Measurements from ENCODE around the gene ERBB2. TPM values are rescaled to one million over a fixed set of nuclear protein-coding genes. Genes with fewer than 3 reads are reported as not detected.

The ERBB2 gene
- total and polyA plus RNA-seq, 2 experiments from 2014 or later = 30.3 to 55.4 TPM

- H3K9me2 ChIP-seq (ENCODE audit: insufficient read depth) = no peaks in the 10 kb centered on the region
- H2AFZ ChIP-seq = no peak overlapping the region
- TF ChIP-seq EZH2 (IDR thresholded peaks at IDR 0.05; ENCODE audit: insufficient read depth, poor library complexity, severe bottlenecking) = no peak
- TF ChIP-seq EZH2phosphoT487 (IDR thresholded peaks at IDR 0.05; ENCODE audit: insufficient read depth, low read depth) = no peak
- no peaks in the 10 kb centered on the region for H3K36me3 ChIP-seq (ENCODE audit: low read depth)
- no peaks in the 10 kb centered on the region for H4K20me1 ChIP-seq (ENCODE audit: insufficient read depth)
- no peaks in the 10 kb centered on the region for H3K4me1 ChIP-seq (ENCODE audit: insufficient read depth)
- H3K9me3 ChIP-seq (ENCODE audit: low read depth) = no peaks in the 10 kb centered on the region
- DNase-seq = no peak
- H3K9ac ChIP-seq = no peak overlapping the region
- H3K27me3 ChIP-seq (replicated peaks; ENCODE audit: insufficient read depth) = peaks cover 12% of the 10 kb centered on the region; the same call in 1 of the 2 replicates
- no peak overlapping the region for H3K27ac ChIP-seq
- 83 to 90% methylated on average over 8 of the region's 8 CpGs for WGBS, 2 experiments (ENCODE audit: low coverage in 1 of 2, low lambda C conversion rate in 2 of 2, missing lambda C conversion rate in 2 of 2)
- H3K4me3 ChIP-seq = no peak overlapping the region
- H3K79me2 ChIP-seq (ENCODE audit: insufficient read depth) = no peaks in the 10 kb centered on the region
- in situ Hi-C loops (cut with MboI) = no loop called here
- H3K4me2 ChIP-seq (ENCODE audit: unreplicated experiment) = no peak overlapping the region
- H3F3A ChIP-seq (ENCODE audit: insufficient read depth) = no peaks in the 10 kb centered on the region
These were observed 37.9 kb upstream of the ERBB2 start for GRCh38 chr17:39661744-39662541.

- no peak for TF ChIP-seq EZH2 (IDR thresholded peaks at IDR 0.05; ENCODE audit: insufficient read depth, poor library complexity, severe bottlenecking)
- no peak for TF ChIP-seq EZH2phosphoT487 (IDR thresholded peaks at IDR 0.05; ENCODE audit: insufficient read depth, low read depth)
- H2AFZ ChIP-seq = no peak overlapping the region
These were observed 37.1 kb upstream of the ERBB2 start for GRCh38 chr17:39662551-39663339.

GRCh38 chr17:39663340-39663687, 36.5 kb upstream of the ERBB2 start:
- Histone ChIP-seq H3K9me3 (ENCODE audit: low read depth) (no peaks in the 10 kb centered on the region), H3K36me3 (ENCODE audit: low read depth) (no peaks in the 10 kb centered on the region), H3K4me1 (ENCODE audit: insufficient read depth) (no peaks in the 10 kb centered on the region), H3K4me2 (ENCODE audit: unreplicated experiment) (no peak overlapping the region), H3K79me2 (ENCODE audit: insufficient read depth) (no peaks in the 10 kb centered on the region), H3K9ac (no peak overlapping the region), H3K9me2 (ENCODE audit: insufficient read depth) (no peaks in the 10 kb centered on the region), H3F3A (ENCODE audit: insufficient read depth) (no peaks in the 10 kb centered on the region), H3K4me3 (no peak overlapping the region), H3K27ac (no peak overlapping the region), H4K20me1 (ENCODE audit: insufficient read depth) (no peaks in the 10 kb centered on the region), H2AFZ (no peak overlapping the region), H3K27me3 (replicated peaks; ENCODE audit: insufficient read depth) (peaks cover 18% of the 10 kb centered on the region; the same call in 1 of the 2 replicates)
- in situ Hi-C loops (cut with MboI) = no loop called here
- WGBS, 2 experiments (ENCODE audit: low coverage in 1 of 2, low lambda C conversion rate in 2 of 2, missing lambda C conversion rate in 2 of 2) = 61 to 66% methylated on average over 3 to 4 of the region's 4 CpGs
- no peak for DNase-seq
- no peak for TF ChIP-seq EZH2phosphoT487 (IDR thresholded peaks at IDR 0.05; ENCODE audit: insufficient read depth, low read depth)
- no peak for TF ChIP-seq EZH2 (IDR thresholded peaks at IDR 0.05; ENCODE audit: insufficient read depth, poor library complexity, severe bottlenecking)

More at GRCh38 chr17:39662551-39663339, 37.1 kb upstream of the ERBB2 start:
- no peak for DNase-seq
- no peak overlapping the region for H3K4me2 ChIP-seq (ENCODE audit: unreplicated experiment)
- H3K27ac ChIP-seq = no peak overlapping the region
- no peaks in the 10 kb centered on the region for H3K79me2 ChIP-seq (ENCODE audit: insufficient read depth)
- 85 to 86% methylated on average over 22 of the region's 22 CpGs for WGBS, 2 experiments (ENCODE audit: low coverage in 1 of 2, low lambda C conversion rate in 2 of 2, missing lambda C conversion rate in 2 of 2)
- H3K9me3 ChIP-seq (ENCODE audit: low read depth) = no peaks in the 10 kb centered on the region
- no peaks in the 10 kb centered on the region for H3K36me3 ChIP-seq (ENCODE audit: low read depth)
- no peaks in the 10 kb centered on the region for H3K4me1 ChIP-seq (ENCODE audit: insufficient read depth)
- no peaks in the 10 kb centered on the region for H3F3A ChIP-seq (ENCODE audit: insufficient read depth)
- H3K27me3 ChIP-seq (replicated peaks; ENCODE audit: insufficient read depth) = peaks cover 17% of the 10 kb centered on the region; the same call in 1 of the 2 replicates
- H3K9ac ChIP-seq = no peak overlapping the region
- H4K20me1 ChIP-seq (ENCODE audit: insufficient read depth) = no peaks in the 10 kb centered on the region
- no peaks in the 10 kb centered on the region for H3K9me2 ChIP-seq (ENCODE audit: insufficient read depth)
- in situ Hi-C loops (cut with MboI) = no loop called here
- no peak overlapping the region for H3K4me3 ChIP-seq

GRCh38 chr17:39663688-39664580, 35.9 kb upstream of the ERBB2 start:
- H3K9me3 ChIP-seq (ENCODE audit: low read depth) = no peaks in the 10 kb centered on the region
- no peak overlapping the region for H3K4me2 ChIP-seq (ENCODE audit: unreplicated experiment)
- WGBS, 2 experiments (ENCODE audit: low coverage in 1 of 2, low lambda C conversion rate in 2 of 2, missing lambda C conversion rate in 2 of 2) = 37 to 43% methylated on average over 11 to 17 of the region's 17 CpGs
- TF ChIP-seq EZH2 (IDR thresholded peaks at IDR 0.05; ENCODE audit: insufficient read depth, poor library complexity, severe bottlenecking) (no peak), EZH2phosphoT487 (IDR thresholded peaks at IDR 0.05; ENCODE audit: insufficient read depth, low read depth) (no peak)
- no peak overlapping the region for H3K4me3 ChIP-seq
- H3K27ac ChIP-seq = no peak overlapping the region
- H3K4me1 ChIP-seq (ENCODE audit: insufficient read depth) = no peaks in the 10 kb centered on the region
- H3K9ac ChIP-seq = no peak overlapping the region
- H3F3A ChIP-seq (ENCODE audit: insufficient read depth) = no peaks in the 10 kb centered on the region
- H3K9me2 ChIP-seq (ENCODE audit: insufficient read depth) = no peaks in the 10 kb centered on the region
- peak; percentile 48 for DNase-seq
- H2AFZ ChIP-seq = no peak overlapping the region
- H4K20me1 ChIP-seq (ENCODE audit: insufficient read depth) = no peaks in the 10 kb centered on the region
- in situ Hi-C loops (cut with MboI) = no loop called here
- H3K36me3 ChIP-seq (ENCODE audit: low read depth) = no peaks in the 10 kb centered on the region
- no peaks in the 10 kb centered on the region for H3K79me2 ChIP-seq (ENCODE audit: insufficient read depth)
- peaks cover 22% of the 10 kb centered on the region; the same call in 1 of the 2 replicates for H3K27me3 ChIP-seq (replicated peaks; ENCODE audit: insufficient read depth)

Measured in GM23248 (cell line).